ENCODE data around the gene TMEM116. TPM values are rescaled to one million over a fixed set of nuclear protein-coding genes. Genes with fewer than 3 reads are reported as not detected.
"Not testable (repeated sequence)": the region's sequence is repeated elsewhere in the genome, so short reads cannot be mapped to it uniquely, and the experiment has no call there.

The TMEM116 gene
- total and polyA plus RNA-seq, 2 of the 4 experiments (the other 2 are of a cell fraction) = 5.5 to 8.4 TPM

DNA sequence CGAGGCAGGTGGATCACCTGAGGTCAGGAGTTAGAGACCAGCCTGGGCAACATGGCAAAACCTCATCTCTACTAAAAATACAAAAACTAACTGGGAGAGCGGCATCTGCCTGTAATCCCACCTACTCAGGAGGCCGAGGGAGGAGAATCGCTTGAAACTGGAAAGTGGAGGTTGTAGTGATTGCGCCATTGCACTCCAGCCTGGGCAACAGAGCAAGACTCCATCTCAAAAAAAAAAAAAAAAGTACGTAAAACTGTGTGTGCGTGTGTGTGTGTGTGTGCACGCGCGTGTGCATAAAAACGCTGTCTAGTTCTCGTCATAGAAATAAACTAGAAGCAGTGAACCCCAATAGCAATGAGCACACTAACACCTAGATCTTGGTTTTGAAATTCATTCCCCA is 23.6 kb upstream of the TMEM116 start:
- in situ Hi-C loops (cut with MboI; ENCODE audit: low sequenced_read_pairs); POLR2A ChIA-PET (ENCODE audit: unreplicated experiment); H2AFZ ChIP-seq (replicated peaks; ENCODE audit: low read length, poor library complexity); H3K23ac ChIP-seq (ENCODE audit: low read depth, low read length); BruUV-seq (replicated peaks); H2BK120ac ChIP-seq (ENCODE audit: low read depth, low read length); dilution Hi-C loops (cut with HindIII; ENCODE audit: low sequenced_read_pairs, unreplicated experiment); H2BK5ac ChIP-seq (ENCODE audit: low read depth, low read length, poor library complexity, severe bottlenecking); H2AK5ac ChIP-seq (ENCODE audit: low read depth, low read length); H3K4me2 ChIP-seq (ENCODE audit: low read depth, low read length); DNase-seq; H3K4me1 ChIP-seq (ENCODE audit: control insufficient read depth, insufficient read depth, low read length); H3K14ac ChIP-seq (replicated peaks; ENCODE audit: low read depth, low read length); H3K4me3 ChIP-seq (ENCODE audit: insufficient read depth, low read depth, low read length); H2AK9ac ChIP-seq (replicated peaks; ENCODE audit: low read depth, low read length, poor library complexity); H4K8ac ChIP-seq (ENCODE audit: low read depth in 2 of 2, low read length in 2 of 2); H2BK15ac ChIP-seq (ENCODE audit: low read depth, low read length); H3K9me1 ChIP-seq (ENCODE audit: insufficient read depth, low read length); H3K9ac ChIP-seq (ENCODE audit: low read depth, low read length); H4K91ac ChIP-seq (ENCODE audit: insufficient read depth, low read depth, low read length); H2BK20ac ChIP-seq (ENCODE audit: low read depth, low read length); CTCF ChIA-PET; H3K27me3 ChIP-seq (ENCODE audit: control insufficient read depth, insufficient read depth, low read length); H4K5ac ChIP-seq (ENCODE audit: low read depth, low read length); H3K27ac ChIP-seq (ENCODE audit: insufficient read depth, low read length); ATAC-seq (ENCODE audit: low read depth); H3K56ac ChIP-seq (ENCODE audit: extremely low read depth, insufficient read depth, low read length); H3K18ac ChIP-seq (ENCODE audit: low read depth, low read length); H3K4ac ChIP-seq (ENCODE audit: low read depth, low read length); H3K9me3 ChIP-seq (ENCODE audit: control insufficient read depth, insufficient read depth, low read length); H3K79me1 ChIP-seq (ENCODE audit: low read depth in 1 of 2, low read length in 2 of 2); H4K20me1 ChIP-seq (ENCODE audit: insufficient read depth, low read length): not testable (repeated sequence)
- peaks cover 35% of the 10 kb centered on the region for H3K36me3 ChIP-seq (ENCODE audit: control insufficient read depth, insufficient read depth, low read length)
- no CpG with 5 or more reads among the region's 12 CpGs for WGBS, 2 experiments (ENCODE audit: extremely low coverage in 2 of 2, insufficient read length in 1 of 2)
- intact Hi-C loops (cut with micrococcal nuclease) = loop anchor here (5.0 kb wide), 1 partner anchor 46 kb away; no protein-coding TSS in a partner anchor
